IMR-90 (cell line): ENCODE data around the gene EPAS1. TPM values are rescaled to one million over a fixed set of nuclear protein-coding genes. Genes with fewer than 3 reads are reported as not detected.

Experiments used
- polyA plus RNA-seq, 3 experiments: library from polyadenylated mRNA; depleted of rRNA; stranded (reverse); fragments of >200 nt; gene quantifications; 2 replicates each; pipeline ENCODE4 v1.2.3, GENCODE V29; 2012; ENCODE audit warnings: low replicate concordance in 1 of 3
- total RNA-seq: library from RNA; depleted of rRNA; stranded (reverse); fragments of >200 nt; gene quantifications from 2 replicates; pipeline ENCODE4 v1.2.3, GENCODE V29; 2012
- TF ChIP-seq, protein P1 (sequence below): fragments of 150-350 bp; IDR thresholded peaks from 2 replicates; pipeline ENCODE4 v1.6.1; 2016; ENCODE audit warnings: low read depth, mild to moderate bottlenecking, low read length, moderate library complexity, borderline replicate concordance

Gene EPAS1
- total and polyA plus RNA-seq, 2 of the 4 experiments (the other 2 are of a cell fraction) = 40.7 to 120 TPM

DNA sequence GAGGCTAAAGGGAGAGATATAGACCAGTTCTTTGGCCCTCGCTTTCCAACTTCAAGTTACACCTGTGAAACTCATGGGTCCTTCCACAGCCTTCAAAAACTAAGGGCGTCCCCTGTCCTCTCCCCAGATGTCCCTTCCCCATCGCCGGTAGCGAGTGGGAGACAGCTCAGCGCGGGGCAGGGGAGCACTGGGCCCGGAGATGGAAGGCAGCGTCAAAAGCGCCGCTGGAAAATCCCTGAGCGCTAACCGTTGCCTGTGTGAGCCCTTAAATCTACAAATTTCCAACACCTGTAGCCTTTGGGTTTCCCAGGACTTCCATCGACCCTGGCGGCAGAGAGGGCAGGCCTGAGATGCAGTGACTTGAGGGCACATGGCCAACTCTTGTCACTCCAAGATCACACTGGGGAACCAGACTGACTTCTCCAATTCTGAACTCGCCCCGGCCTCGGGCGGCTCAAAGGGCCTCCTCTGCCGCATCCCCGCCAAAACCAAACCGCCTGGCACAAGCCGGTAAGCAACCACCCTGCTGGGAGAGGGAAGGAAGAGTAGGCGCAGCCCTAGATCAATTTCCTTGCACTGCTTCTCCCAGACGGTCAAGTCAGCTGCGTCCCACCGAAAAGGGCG lies 879 bp upstream of the EPAS1 start (continued):
- TF ChIP-seq, protein P1, sequence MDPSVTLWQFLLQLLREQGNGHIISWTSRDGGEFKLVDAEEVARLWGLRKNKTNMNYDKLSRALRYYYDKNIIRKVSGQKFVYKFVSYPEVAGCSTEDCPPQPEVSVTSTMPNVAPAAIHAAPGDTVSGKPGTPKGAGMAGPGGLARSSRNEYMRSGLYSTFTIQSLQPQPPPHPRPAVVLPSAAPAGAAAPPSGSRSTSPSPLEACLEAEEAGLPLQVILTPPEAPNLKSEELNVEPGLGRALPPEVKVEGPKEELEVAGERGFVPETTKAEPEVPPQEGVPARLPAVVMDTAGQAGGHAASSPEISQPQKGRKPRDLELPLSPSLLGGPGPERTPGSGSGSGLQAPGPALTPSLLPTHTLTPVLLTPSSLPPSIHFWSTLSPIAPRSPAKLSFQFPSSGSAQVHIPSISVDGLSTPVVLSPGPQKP = no peak
